GM18867 (cell line): ENCODE data around the gene NOP16.
A peak's percentile ranks its signal among the peaks of the same experiment; 100 is the strongest.
"Not testable (repeated sequence)": the region's sequence is repeated elsewhere in the genome, so short reads cannot be mapped to it uniquely, and the experiment has no call there.

Experiments
- ATAC-seq: cut with Tn5 transposase; IDR thresholded peaks from one replicate; pipeline ENCODE4 v1.9.1; 2021; ENCODE audit warnings: mild to moderate bottlenecking, moderate library complexity; ENCODE audit not compliant: unreplicated experiment

Gene NOP16

DNA sequence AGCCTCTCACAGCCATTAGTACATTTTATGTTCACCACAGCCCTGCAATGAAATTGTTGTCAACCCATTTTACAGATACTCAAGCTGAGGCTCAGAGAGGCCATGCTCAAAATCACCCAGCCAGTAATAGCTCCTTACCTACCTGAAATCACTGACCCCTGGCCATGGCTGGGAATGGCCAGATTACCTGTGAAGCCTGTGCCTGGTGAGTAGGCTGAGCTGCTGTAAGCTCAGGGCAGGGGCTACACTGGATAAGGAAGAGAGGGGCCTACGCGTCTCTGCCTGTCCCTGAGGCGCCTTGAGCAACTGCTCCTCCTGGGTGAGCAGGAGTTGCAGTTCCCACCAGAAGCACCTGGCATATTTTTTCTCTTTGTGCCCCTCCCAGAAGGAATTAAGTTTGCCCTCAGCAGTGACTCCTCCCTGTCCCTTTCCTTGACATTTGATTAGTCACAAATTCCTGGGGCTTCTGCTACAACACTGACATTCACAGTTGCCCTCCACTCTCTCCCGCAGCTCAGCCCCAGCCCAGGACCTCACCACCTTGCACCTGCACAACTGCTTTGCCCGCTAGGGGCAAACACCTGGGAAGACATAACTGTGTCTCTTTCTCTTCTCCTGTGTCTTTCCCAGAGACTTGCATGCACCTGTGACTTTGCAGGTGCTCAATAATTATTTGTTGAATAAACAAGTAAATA, 22.2 kb upstream of the NOP16 start:
- ATAC-seq: no peak

- no peak for ATAC-seq
Measured at GRCh38 chr5:176409765-176410164, 21.4 kb upstream of the NOP16 start.

DNA sequence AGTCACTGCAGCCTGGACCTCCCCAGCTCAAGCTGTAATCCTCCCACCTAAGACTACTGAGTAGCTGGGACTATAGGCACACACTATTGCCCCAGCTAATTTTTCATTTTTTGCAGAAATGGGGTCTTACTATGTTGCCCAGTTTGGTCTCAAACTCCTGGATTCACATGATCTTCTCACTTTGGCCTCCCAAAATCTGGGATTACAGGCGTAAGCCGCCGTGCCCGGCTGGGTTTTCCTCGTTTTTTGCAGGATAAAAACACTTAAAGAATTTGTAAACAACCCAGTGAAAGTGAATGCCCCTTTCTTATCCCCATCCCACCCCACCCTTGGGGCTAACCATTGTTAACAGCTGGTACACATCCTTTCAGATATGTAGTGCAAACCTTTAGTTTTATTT, 20.2 kb upstream of the NOP16 start:
- ATAC-seq: no peak

GRCh38 chr5:176408252-176408573, 19.8 kb upstream of the NOP16 start:
- not testable (repeated sequence) for ATAC-seq

DNA sequence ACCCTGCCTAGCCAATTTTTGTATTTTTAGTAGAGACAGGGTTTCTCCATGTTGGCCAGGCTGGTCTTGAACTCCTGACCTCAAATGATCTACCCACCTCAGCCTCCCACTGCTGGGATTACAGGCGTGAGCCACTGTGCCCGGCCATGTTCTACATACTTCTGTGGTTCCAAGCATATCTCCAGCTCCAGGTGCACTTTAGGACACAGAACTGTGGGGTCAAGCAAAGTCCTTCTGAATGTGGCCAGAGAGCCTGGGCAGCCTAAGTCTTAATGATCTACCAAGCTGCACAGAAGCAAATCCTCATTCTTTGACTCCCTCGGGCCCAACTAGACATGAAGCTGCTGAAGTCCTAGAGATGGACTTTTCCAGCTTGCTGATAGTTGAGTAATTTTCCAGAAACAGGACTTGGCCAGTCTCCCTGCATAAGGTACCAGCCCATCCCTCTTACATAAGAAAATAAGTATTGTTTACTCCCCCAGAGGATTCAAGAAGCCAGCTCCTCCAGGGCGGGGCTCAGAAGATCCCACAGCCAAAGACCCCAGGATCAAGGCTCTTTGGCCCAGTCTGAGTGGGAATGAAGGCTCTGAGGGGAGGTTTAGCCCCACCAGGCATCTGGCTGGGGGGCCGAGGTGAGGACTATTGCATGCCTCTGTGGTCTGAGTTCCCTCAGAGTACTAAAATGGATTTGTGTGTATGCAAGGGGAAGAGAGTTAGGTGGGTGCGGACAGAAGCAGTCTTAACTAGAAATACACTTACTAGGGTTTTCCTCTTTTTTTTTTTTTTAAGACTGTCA, 19.3 kb upstream of the NOP16 start:
- no peak for ATAC-seq

DNA sequence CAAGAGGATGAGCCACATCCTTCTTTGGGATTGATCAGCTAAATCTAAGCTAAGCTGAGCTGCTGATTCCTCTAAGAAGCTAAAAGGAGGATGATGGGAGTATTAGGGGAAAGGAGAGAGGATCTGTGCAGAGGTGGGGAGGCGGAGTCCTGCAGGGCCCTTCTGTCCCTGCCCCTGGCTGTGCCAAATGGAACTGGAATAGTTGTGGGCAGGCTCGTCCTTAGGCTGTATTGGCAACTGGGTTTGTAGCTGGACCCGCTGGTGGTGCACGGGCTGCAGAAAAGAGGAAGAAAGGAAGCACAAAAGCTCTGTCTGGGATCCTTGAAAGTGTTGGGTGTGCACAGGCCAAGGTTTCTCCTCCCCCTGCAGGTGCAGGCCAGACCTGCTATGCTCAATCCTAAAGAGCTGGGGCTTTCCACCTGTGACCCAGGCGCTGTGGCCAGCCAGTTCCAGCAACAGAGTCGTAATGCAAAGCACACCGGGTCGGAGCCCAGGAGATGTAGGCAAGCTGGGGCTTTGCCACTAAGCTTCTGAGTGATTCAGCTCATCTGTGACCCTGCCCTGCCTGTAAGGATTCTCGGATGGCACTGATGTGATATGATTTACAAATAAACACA, 18.1 kb upstream of the NOP16 start:
- ATAC-seq: no peak

DNA sequence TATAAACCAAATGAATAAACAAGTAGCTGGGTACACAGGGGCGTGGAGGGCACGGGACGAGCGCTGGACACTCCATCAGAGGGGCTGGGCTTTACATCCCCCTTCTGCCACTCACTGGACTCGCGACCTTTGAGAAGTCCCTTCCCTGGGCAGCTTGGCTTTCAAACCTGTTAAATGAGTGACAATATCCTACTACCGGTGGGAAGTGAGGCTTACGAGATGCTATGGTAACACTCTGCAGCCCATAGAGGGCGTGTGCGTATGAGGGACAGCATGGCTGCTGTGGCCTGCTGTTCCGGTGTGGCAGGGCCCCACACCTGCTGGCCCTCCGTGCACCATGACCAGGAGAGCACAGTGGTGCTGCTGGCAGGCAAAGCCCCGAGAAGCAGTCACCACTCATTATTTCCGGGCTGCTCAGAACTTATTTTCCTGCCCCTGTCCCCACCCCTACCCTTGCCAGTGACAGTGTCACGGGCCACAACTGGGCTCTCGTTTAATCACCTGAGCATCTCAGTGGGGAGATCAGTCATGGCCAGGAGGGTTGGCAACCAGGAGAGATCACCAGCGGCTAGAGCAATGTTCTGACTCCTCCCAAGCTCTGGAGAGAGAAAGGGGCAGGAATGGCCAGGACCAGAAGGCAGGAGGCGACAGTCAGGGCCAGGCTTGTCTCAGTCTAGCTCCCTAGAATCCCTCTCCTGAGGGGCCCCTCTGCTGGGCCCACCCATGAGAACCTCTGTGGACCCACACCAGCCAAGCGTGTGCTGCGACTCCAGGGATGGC, 17.4 kb upstream of the NOP16 start:
- ATAC-seq: no peak

DNA sequence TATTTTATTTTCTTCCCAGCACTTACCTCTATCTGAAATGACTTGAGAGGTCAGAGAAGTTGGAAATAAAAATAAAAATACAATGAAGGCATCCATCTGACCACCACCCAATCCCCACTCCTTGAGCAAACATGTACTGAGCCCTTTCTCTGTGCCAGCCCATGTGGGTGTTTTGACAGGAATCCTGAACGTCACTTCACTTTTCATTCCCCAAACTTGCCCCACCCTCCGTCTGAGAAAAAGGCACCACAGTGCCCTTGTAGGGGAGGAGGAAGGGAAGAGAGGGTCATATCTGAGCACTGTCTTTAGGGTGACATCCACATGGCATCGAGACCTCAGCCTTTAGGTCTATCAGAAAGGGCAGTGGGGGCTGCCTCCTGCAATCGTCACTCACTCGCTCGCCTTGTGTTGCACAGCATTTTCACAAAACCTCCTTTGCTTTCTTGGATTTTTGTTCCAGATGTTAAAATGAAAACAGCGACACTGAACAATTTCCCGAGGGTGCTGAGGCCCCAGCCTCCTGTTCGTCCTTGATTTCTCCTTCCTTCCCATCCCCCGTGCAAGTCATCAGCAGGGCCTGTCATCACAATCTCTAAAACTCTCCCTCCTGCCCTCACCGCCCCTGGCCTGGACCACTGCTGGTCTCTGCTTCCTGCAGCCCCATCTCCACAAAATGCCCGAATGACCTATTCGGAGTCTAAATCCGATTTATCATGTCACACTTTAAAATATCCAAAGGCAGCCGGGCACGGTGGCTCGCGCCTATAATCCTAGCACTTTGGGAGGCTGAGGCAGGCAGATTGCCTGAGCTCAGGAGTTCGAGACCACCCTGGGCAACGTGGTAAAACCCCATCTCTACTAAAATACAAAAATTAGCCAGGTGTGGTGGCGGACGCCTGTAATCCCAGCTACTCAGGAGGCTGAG, 13.1 kb upstream of the NOP16 start:
- no peak for ATAC-seq

- ATAC-seq: no peak
Measured at GRCh38 chr5:176400382-176401156, 12.2 kb upstream of the NOP16 start.

- no peak for ATAC-seq
Measured at GRCh38 chr5:176397736-176398420, 9.5 kb upstream of the NOP16 start.

DNA sequence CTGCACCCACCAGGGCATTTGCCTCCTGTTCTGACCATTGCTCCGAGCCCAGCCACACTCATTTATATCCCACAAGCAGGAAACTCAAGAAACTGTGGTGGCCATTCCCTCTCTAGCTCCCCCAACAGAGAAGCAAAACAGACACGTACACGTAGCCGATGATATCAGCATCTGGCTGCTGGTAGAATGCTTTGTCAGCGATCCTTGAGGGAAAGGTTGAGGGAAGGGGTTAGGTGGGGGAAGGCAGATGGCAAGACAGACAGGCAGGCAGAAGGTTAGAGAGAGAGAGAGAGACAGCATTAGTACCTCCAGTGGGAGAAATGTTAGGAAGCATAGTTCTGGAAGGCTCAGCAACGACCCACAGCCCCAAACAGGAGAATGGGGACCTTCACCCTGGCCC, 7.9 kb upstream of the NOP16 start:
- no peak for ATAC-seq

GRCh38 chr5:176394881-176395675, 6.7 kb upstream of the NOP16 start:
- no peak for ATAC-seq

GRCh38 chr5:176394096-176394495, 5.7 kb upstream of the NOP16 start:
- no peak for ATAC-seq

GRCh38 chr5:176392526-176392925, 4.1 kb upstream of the NOP16 start:
- ATAC-seq: no peak

GRCh38 chr5:176391999-176392398, 3.6 kb upstream of the NOP16 start:
- no peak for ATAC-seq

DNA sequence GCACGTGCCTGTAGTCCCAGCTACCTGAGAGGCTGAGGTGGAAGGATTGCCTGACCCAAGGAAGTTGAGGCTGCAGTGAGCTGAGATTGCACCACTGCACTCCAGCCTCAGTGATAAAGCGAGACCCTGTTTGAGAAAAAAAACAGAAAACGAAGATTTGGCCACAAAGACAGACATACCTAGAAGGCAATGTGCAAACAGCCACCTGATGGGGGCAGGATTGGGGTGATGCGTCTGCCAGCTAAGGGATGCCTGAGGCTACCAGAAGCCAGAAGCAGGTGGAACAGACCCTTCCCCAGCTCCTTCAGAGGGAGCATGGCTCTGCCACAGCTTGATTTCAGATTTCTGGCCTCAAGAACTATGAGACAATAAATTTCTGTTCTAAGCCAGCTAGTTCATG, 3.1 kb upstream of the NOP16 start:
- no peak for ATAC-seq

- peak; percentile 30 for ATAC-seq
Measured at GRCh38 chr5:176389135-176390123, 1.0 kb upstream of the NOP16 start.
